Measurements from ENCODE around the gene SH3BGRL2.

- no peak for TF ChIP-seq MAX (IDR thresholded peaks at IDR 0.05)
- TF ChIP-seq USF1 (IDR thresholded peaks at IDR 0.05), result no peak
- no peak for TF ChIP-seq EP300 (IDR thresholded peaks at IDR 0.05; ENCODE audit: borderline replicate concordance)
- TF ChIP-seq TAF1 (IDR thresholded peaks at IDR 0.05; ENCODE audit: low read depth), result no peak
- no peak for TF ChIP-seq REST (IDR thresholded peaks at IDR 0.05; ENCODE audit: low read depth)
- no peak for TF ChIP-seq YY1 (IDR thresholded peaks at IDR 0.05; ENCODE audit: low read depth)
- no peak for TF ChIP-seq TEAD4 (IDR thresholded peaks at IDR 0.05)
- TF ChIP-seq CREB1 (IDR thresholded peaks at IDR 0.05; ENCODE audit: low read depth), result no peak
- no peak for TF ChIP-seq RAD21 (IDR thresholded peaks at IDR 0.05; ENCODE audit: low read depth)
- TF ChIP-seq ZBTB7A (IDR thresholded peaks at IDR 0.05; ENCODE audit: low read depth), result no peak
- no peak for TF ChIP-seq TCF12 (IDR thresholded peaks at IDR 0.05; ENCODE audit: low read depth)
- no peak for TF ChIP-seq CEBPB (IDR thresholded peaks at IDR 0.05)
- TF ChIP-seq FOXM1 (IDR thresholded peaks at IDR 0.05; ENCODE audit: borderline replicate concordance, low read depth), result no peak
- no peak for TF ChIP-seq EGR1 (IDR thresholded peaks at IDR 0.05)
Measured at GRCh38 chr6:79613912-79614311, 17.2 kb upstream of the SH3BGRL2 start.

All from Ishikawa (cell line).